Activated T-cell treated with anti-CD3 and anti-CD28 coated beads, Interleukin-2, amount 50 U/mL, for 1 hour (primary cell): Measurements from ENCODE around the gene OR14K1.
"Not testable (repeated sequence)": the region's sequence is repeated elsewhere in the genome, so short reads cannot be mapped to it uniquely, and the experiment has no call there.

Experiments used
- DNase-seq: peaks from one replicate; pipeline ENCODE4 v3.0.0-alpha.2; 2020

The OR14K1 gene

GRCh38 chr1:247738315-247738714, at the start of gene OR14K1:
TSS of gene OR14K1 (plus strand) at chr1:247738615. CDS start at chr1:247738615, 0 bp downstream.
- DNase-seq: no peak

GRCh38 chr1:247701338-247701737, 37.1 kb upstream of the OR14K1 start:
- no peak for DNase-seq

GRCh38 chr1:247710681-247711080, 27.7 kb upstream of the OR14K1 start:
- not testable (repeated sequence) for DNase-seq

- no peak for DNase-seq
Measured at GRCh38 chr1:247713753-247714152, 24.7 kb upstream of the OR14K1 start.

- DNase-seq: no peak
Measured at GRCh38 chr1:247716546-247716945, 21.9 kb upstream of the OR14K1 start, which contains the start of gene OR6F1. TSS of gene OR6F1 (minus strand) at chr1:247716646. CDS start at chr1:247712755, 3,891 bp downstream.

GRCh38 chr1:247721222-247721621, 17.2 kb upstream of the OR14K1 start:
- no peak for DNase-seq

GRCh38 chr1:247740721-247741120, 2.3 kb downstream of the OR14K1 start:
- DNase-seq: no peak

GRCh38 chr1:247741756-247742155, 3.3 kb downstream of the OR14K1 start:
- DNase-seq: no peak

- DNase-seq: not testable (repeated sequence)
Measured at GRCh38 chr1:247742215-247742760, 3.9 kb downstream of the OR14K1 start.

- DNase-seq: no peak
Measured at GRCh38 chr1:247746391-247746935, 8.0 kb downstream of the OR14K1 start.

GRCh38 chr1:247747616-247748015, 9.2 kb downstream of the OR14K1 start:
- DNase-seq: no peak

- DNase-seq: no peak
Measured at GRCh38 chr1:247748041-247748440, 9.6 kb downstream of the OR14K1 start, which contains the start of gene OR14A2. TSS of gene OR14A2 (minus strand) at chr1:247748141.

- DNase-seq: no peak
Measured at GRCh38 chr1:247749870-247750269, 11.5 kb downstream of the OR14K1 start.

- not testable (repeated sequence) for DNase-seq
Measured at GRCh38 chr1:247754311-247754710, 15.9 kb downstream of the OR14K1 start.

GRCh38 chr1:247760456-247760855, 22.0 kb downstream of the OR14K1 start, which contains the start of gene OR1C1:
TSS of gene OR1C1 (minus strand) at chr1:247760556. CDS start at chr1:247758406, 2,150 bp downstream.
- no peak for DNase-seq

GRCh38 chr1:247769603-247770002, 31.2 kb downstream of the OR14K1 start:
- no peak for DNase-seq
